ENCODE measurements around the gene AGMO. TPM values are rescaled to one million over a fixed set of nuclear protein-coding genes. Genes with fewer than 3 reads are reported as not detected.

Gene AGMO
- total RNA-seq, 1 donor from 2014 or later, result not detected

DNA sequence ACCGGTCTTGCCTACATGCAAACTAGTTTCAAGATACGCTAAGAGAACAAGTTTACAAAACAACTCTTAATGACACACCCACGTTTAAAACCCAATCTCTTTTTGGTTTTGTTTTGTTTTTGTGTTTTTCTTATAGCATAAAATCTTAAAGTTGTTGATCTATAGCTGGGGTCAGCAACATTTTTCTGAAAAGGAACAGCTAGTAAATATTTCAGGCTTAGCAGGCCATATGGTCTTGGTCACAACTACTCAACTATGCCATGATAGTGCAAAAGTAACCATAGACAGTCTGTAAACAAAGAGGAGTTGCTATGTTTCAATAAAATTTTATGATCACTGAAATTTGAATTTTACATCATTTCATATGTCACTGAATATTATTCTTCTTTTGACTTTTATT is 327.4 kb downstream of the AGMO start:
- H3K9me3 Mint-ChIP-seq (ENCODE audit: unreplicated experiment), result no peaks in the 10 kb centered on the region
- no peaks in the 10 kb centered on the region for H3K27me3 Mint-ChIP-seq (ENCODE audit: unreplicated experiment)
- TF ChIP-seq, protein P1, sequence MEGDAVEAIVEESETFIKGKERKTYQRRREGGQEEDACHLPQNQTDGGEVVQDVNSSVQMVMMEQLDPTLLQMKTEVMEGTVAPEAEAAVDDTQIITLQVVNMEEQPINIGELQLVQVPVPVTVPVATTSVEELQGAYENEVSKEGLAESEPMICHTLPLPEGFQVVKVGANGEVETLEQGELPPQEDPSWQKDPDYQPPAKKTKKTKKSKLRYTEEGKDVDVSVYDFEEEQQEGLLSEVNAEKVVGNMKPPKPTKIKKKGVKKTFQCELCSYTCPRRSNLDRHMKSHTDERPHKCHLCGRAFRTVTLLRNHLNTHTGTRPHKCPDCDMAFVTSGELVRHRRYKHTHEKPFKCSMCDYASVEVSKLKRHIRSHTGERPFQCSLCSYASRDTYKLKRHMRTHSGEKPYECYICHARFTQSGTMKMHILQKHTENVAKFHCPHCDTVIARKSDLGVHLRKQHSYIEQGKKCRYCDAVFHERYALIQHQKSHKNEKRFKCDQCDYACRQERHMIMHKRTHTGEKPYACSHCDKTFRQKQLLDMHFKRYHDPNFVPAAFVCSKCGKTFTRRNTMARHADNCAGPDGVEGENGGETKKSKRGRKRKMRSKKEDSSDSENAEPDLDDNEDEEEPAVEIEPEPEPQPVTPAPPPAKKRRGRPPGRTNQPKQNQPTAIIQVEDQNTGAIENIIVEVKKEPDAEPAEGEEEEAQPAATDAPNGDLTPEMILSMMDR (IDR thresholded peaks at IDR 0.05; ENCODE audit: unreplicated experiment), result no peak
- H3K4me1 Mint-ChIP-seq (ENCODE audit: unreplicated experiment), result peaks cover 11% of the 10 kb centered on the region
- no peaks in the 10 kb centered on the region for H3K36me3 Mint-ChIP-seq (ENCODE audit: low read depth, unreplicated experiment)
- no peak overlapping the region for H3K27ac Mint-ChIP-seq (ENCODE audit: unreplicated experiment)
- no peak for DNase-seq (ENCODE audit: low spot score)
- no peak overlapping the region for H3K4me3 Mint-ChIP-seq (ENCODE audit: unreplicated experiment)

DNA sequence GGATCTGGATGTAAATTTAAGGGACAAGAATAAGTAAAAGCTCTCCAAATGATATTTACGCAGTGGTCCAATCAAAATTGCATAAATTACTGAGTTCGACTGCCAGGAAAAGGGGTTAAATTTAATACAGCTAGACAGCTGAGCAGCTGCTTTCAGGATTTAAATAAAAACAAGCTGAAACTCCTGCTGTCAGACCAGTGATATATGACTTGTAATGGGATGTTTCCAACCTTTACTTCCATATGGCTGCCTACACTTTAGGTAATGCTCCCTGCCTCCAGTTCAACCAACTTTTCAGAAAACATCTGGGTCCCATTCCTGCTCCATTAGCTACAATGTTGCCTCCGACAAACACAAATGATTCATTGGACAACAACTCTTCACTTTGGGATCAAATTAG is 333.0 kb downstream of the AGMO start:
- Mint-ChIP-seq H3K4me3 (ENCODE audit: unreplicated experiment) (no peak overlapping the region), H3K36me3 (ENCODE audit: low read depth, unreplicated experiment) (no peaks in the 10 kb centered on the region), H3K4me1 (ENCODE audit: unreplicated experiment) (no peaks in the 10 kb centered on the region), H3K27ac (ENCODE audit: unreplicated experiment) (no peak overlapping the region), H3K9me3 (ENCODE audit: unreplicated experiment) (no peaks in the 10 kb centered on the region), H3K27me3 (ENCODE audit: unreplicated experiment) (no peaks in the 10 kb centered on the region)
- TF ChIP-seq, protein P1 (IDR thresholded peaks at IDR 0.05; ENCODE audit: unreplicated experiment), result no peak
- DNase-seq (ENCODE audit: low spot score), result no peak

DNA sequence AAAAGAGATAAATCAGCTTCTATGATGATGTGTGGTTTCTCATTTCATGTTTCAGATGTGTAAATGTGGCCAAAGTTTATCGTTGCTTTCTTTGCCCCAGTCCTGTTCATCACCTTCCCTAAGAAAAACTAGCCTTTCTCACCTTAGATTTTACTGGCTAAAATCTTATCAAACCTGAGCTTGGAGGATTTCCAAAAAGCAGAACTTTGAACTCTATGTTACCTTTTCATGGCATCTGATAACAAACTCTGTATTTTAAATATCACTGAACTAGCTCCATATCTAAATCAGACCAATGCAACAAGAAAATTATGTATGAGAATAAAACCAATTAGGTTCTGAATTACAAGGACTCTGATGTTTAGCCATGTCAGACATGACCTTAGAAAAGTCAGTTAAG is 335.8 kb downstream of the AGMO start:
- no peak overlapping the region for H3K4me3 Mint-ChIP-seq (ENCODE audit: unreplicated experiment)
- H3K4me1 Mint-ChIP-seq (ENCODE audit: unreplicated experiment), result peaks cover 6% of the 10 kb centered on the region
- DNase-seq (ENCODE audit: low spot score), result no peak
- H3K9me3 Mint-ChIP-seq (ENCODE audit: unreplicated experiment), result no peaks in the 10 kb centered on the region
- H3K27me3 Mint-ChIP-seq (ENCODE audit: unreplicated experiment), result no peaks in the 10 kb centered on the region
- H3K36me3 Mint-ChIP-seq (ENCODE audit: low read depth, unreplicated experiment), result no peaks in the 10 kb centered on the region
- TF ChIP-seq, protein P1 (IDR thresholded peaks at IDR 0.05; ENCODE audit: unreplicated experiment), result no peak
- no peak overlapping the region for H3K27ac Mint-ChIP-seq (ENCODE audit: unreplicated experiment)

DNA sequence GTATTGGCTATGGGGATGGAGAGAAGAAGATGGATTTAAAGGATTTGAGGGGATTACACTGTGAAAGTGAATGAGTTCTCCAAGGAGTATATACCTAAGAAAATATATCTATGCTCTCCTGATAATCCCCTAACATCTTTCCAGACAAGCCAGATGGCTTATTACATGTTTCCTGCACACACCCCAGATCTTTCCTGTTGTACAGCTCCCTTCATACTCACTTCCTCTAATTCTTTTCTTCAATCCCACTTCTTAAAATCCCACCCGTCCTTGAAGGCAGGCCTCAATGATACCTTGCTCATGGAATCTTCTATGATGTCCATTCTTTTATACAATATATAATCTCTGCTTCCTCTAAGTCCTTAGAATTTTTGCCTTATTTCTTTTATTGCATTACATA is 342.1 kb downstream of the AGMO start:
- DNase-seq (ENCODE audit: low spot score), result no peak
- no peaks in the 10 kb centered on the region for H3K27me3 Mint-ChIP-seq (ENCODE audit: unreplicated experiment)
- no peaks in the 10 kb centered on the region for H3K36me3 Mint-ChIP-seq (ENCODE audit: low read depth, unreplicated experiment)
- no peak overlapping the region for H3K4me3 Mint-ChIP-seq (ENCODE audit: unreplicated experiment)
- no peaks in the 10 kb centered on the region for H3K9me3 Mint-ChIP-seq (ENCODE audit: unreplicated experiment)
- peaks cover 23% of the 10 kb centered on the region for H3K4me1 Mint-ChIP-seq (ENCODE audit: unreplicated experiment)
- TF ChIP-seq, protein P1 (IDR thresholded peaks at IDR 0.05; ENCODE audit: unreplicated experiment), result no peak
- no peak overlapping the region for H3K27ac Mint-ChIP-seq (ENCODE audit: unreplicated experiment)

DNA sequence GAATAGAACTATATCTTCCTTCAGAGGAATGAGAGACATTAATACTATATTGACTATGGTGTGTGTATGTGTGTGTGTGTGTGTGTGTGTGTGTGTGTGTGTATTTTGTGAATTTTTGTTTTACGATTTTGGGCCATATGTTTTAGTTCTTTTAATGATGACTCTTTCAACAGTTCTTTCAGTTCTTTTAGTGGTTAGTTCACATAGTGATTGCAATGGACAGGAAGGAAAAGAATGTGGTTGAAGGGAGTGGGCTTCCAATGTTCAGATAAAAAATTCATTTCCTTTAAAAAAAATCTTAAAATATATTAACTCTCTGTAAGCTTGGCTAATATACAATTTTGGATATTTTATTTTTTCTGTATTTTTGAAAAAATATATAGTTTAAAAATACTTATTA is 343.6 kb downstream of the AGMO start:
- no peaks in the 10 kb centered on the region for H3K36me3 Mint-ChIP-seq (ENCODE audit: low read depth, unreplicated experiment)
- DNase-seq (ENCODE audit: low spot score), result no peak
- TF ChIP-seq, protein P1 (IDR thresholded peaks at IDR 0.05; ENCODE audit: unreplicated experiment), result no peak
- no peaks in the 10 kb centered on the region for H3K27me3 Mint-ChIP-seq (ENCODE audit: unreplicated experiment)
- H3K4me3 Mint-ChIP-seq (ENCODE audit: unreplicated experiment), result no peak overlapping the region
- peaks cover 23% of the 10 kb centered on the region for H3K4me1 Mint-ChIP-seq (ENCODE audit: unreplicated experiment)
- no peaks in the 10 kb centered on the region for H3K9me3 Mint-ChIP-seq (ENCODE audit: unreplicated experiment)
- no peak overlapping the region for H3K27ac Mint-ChIP-seq (ENCODE audit: unreplicated experiment)
